ENCODE results near the gene MYO10.
"Not testable (repeated sequence)": the region's sequence is repeated elsewhere in the genome, so short reads cannot be mapped to it uniquely, and the experiment has no call there.

MYO10 gene

GRCh38 chr5:16735101-16736060 is 200.7 kb downstream of the MYO10 start:
- no peak for DNase-seq

DNA sequence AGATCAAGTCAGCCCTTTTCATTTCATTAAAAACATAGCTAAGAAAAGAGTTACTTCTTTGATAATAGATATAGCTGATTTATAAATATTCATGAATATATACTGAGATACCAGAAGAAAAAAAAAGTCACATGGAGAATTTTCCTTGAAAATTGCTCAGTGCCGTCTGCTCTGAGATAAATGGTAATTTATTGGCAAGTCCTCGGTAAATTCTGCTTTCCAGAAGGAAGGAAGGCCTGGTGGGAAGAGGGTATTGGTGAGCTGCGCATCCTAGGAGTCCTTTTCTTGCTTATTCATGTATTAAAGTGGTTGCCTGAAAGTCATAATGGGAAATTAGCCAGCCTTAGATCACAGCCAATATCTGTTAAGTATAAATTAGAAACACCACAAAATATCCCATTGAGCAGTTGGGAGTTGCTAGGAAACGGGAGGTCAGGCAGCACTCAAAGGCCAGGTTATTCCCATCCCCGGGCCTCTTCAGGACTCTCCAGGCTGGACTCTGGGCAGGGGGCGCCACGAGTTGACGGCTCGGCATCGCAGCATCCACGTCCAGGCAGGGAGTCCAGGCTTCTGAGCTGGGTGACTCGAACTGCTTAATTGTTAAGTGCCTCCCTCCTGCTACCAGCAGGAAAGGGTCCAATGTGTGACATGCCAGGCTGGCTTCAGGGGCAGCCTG is 202.6 kb downstream of the MYO10 start:
- DNase-seq: no peak

DNA sequence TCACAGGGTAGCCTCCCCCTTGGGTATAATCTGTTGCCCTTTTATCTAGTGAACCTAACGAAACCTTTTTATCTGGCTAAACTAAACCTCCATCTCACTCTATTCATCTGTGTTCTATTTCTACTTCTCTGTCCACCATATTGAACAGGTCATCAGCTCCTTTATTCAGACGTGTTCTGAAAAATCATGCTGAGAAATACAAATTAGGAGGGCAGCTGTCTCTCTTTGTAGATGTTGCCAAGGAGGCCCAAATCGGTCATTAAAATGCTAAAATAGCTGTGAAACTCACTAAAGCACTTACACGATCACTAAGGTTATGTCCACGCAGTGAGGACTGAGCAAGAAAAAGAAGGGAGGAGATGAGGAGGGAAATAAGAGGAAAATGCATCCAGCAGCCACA is 203.7 kb downstream of the MYO10 start:
- DNase-seq: no peak

DNA sequence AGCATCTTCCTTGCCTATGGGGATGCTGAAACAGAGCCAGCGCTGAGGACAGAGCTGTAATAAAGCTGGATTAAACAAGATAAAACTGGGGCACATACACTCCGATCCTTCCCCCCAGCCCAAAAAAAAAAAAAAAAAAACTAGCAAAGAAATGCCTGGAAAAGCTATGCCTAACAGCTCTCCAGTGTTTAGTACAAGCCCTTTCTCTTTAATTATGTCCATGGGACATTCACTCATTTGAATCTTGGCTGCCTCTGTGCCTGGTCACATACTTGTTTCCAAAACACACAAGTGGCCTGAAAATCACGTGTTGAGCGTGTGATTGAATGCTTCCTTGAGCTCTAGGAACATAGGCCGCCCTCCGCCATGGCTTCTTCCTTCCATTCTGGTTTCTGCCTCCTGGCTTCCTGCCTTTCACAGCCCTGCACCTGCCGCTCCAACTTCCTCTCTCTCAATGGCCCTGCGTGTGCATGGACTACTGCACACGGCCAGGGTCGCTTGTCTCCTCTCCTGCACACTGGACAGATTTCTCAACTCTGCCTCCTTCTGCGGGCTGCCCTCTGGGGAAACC is 208.2 kb downstream of the MYO10 start:
- no peak for DNase-seq

DNA sequence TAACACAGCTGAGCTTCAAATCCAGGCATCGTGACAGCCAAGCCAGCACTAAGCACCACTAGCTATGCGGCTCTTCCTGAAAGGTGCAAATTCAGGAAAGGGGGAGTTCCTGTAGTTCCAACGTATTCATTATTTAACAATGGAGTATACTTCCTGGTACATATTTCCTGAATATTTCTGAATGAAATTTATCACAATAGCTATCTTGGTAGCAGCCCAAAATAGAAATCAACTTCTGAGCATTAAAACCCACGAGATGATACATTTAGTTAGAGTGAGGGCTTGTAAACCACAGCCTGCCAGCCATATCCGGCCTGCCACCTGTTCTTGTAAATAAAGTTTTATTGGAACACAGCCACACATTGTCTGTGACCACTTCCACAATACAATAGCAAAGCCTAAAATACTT is 209.5 kb downstream of the MYO10 start:
- no peak for DNase-seq

GRCh38 chr5:16725575-16725974 is 210.5 kb downstream of the MYO10 start:
- DNase-seq: no peak

GRCh38 chr5:16723821-16724220 is 212.3 kb downstream of the MYO10 start:
- DNase-seq: no peak

- no peak for DNase-seq
Measured at GRCh38 chr5:16722097-16722495, 214.0 kb downstream of the MYO10 start.

DNA sequence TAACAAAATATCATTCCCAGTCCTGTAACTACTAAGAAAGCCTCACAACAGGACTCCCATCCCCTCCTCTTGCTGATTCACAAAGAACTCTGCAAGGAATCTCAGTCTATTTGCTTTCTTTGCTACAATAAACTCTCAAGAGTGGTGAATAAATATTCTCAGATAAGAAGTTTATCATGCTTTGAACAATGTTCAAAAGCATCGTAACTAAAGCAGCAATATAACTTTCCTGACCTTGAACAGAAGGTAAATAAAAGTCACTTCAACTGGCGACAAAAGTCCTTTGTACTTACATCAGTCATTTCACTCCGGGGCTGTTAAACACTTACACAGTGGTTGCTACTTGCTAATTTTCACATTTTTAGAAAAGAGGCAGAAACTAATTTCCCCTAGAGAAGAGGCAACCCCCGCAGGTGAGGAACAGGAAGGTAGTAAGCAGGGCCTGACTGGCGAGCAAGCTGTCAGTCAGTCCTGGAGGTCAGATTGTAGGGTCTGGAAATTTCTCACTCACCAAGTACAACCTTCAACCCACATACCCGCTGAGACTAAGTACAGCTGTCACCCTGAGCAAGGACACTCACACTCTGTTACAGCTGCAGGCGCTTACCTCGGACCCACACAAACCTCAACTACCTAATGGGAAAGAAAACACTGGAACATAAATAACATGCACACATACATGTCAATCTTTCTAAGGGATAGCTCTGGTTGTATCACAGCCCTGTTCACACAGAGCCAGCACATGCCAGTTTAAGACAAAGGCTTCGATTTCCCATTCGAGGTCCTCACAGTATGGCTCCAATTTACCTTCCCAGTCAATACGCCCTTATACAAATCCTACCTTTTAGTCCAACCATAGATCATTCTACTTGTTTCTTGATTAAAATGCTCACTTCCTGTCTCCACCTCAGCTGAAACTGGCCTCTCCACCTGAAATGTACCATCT is 214.7 kb downstream of the MYO10 start:
- no peak for DNase-seq

DNA sequence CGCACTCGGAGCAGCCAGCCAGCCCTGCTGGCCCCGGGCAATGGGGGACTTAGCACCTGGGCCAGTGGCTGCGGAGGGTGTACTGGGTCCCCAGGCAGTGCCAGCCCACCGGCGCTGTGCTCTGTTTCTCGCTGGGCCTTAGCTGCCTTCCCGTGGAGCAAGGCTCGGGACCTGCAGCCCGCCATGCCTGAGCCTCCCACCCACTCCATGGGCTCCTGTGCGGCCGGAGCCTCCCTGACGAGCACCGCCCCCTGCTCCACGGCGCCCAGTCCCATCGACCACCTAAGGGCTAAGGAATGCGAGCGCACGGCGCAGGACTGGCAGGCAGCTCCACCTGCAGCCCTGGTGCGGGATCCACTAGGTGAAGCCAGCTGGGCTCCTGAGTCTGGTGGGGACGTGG is 218.1 kb downstream of the MYO10 start:
- not testable (repeated sequence) for DNase-seq

- DNase-seq: no peak
Measured at GRCh38 chr5:16713386-16713928, 222.6 kb downstream of the MYO10 start.

- DNase-seq: no peak
Measured at GRCh38 chr5:16712620-16713019, 223.5 kb downstream of the MYO10 start.

DNA sequence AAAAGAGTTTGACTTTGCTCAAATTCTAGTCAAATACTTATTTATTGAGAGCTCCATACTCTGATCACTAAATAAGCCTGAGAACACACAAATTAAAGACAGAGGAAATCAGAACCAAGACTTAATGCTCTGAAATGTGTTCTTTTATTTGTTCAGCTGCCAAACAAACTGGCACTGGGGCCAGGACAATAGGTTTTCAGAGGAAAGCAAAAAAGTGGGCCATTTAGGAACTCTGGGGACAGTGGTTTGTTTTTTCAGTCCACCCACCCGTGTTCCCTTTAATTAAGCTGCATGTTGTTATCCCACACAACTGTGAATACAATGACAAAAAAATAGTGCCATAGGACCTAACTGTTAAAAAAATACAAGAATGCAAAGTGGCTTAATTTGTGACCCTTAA is 223.9 kb downstream of the MYO10 start:
- DNase-seq: no peak

GRCh38 chr5:16709691-16710433 is 226.2 kb downstream of the MYO10 start:
- no peak for DNase-seq

GRCh38 chr5:16707869-16708192 is 228.3 kb downstream of the MYO10 start:
- DNase-seq: no peak

GRCh38 chr5:16707168-16707868 is 228.8 kb downstream of the MYO10 start:
- DNase-seq: no peak

DNA sequence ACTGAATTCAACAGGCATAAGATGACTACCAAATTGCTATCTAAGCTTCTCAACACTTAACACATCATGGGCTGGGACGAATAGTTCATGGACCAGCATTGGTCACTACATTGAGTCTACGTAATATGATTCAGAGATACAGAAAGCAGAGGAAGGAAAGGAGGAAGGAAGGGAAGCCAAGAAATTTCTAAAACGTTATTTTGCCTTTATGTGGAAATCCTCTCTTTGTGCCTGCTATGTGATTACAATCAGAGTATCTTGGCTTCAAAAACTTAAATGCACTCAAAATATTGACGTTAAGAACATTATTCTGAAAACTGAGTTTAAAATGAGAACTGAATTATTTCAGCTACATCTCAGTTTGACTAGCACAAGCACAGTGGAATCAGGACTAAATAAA is 231.1 kb downstream of the MYO10 start:
- no peak for DNase-seq

DNA sequence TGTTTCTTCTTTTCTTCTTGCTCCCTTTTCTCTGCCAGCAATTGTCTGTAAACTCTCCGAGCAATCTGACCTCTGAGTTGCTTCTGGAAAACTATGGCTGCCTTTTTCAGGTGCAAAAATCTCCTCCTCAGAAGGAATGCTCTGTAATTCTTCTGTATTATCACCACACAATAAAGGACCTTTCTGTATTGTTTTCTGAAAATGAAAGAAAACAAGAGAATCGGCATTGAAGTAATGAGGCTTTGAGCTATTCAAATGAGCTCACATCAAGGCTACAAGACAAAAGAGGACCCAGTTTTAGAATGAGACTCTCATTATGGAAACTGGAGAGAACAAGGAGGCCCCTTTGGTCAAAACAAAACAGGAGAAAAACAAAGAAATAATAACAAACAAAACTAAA is 233.1 kb downstream of the MYO10 start:
- no peak for DNase-seq

DNA sequence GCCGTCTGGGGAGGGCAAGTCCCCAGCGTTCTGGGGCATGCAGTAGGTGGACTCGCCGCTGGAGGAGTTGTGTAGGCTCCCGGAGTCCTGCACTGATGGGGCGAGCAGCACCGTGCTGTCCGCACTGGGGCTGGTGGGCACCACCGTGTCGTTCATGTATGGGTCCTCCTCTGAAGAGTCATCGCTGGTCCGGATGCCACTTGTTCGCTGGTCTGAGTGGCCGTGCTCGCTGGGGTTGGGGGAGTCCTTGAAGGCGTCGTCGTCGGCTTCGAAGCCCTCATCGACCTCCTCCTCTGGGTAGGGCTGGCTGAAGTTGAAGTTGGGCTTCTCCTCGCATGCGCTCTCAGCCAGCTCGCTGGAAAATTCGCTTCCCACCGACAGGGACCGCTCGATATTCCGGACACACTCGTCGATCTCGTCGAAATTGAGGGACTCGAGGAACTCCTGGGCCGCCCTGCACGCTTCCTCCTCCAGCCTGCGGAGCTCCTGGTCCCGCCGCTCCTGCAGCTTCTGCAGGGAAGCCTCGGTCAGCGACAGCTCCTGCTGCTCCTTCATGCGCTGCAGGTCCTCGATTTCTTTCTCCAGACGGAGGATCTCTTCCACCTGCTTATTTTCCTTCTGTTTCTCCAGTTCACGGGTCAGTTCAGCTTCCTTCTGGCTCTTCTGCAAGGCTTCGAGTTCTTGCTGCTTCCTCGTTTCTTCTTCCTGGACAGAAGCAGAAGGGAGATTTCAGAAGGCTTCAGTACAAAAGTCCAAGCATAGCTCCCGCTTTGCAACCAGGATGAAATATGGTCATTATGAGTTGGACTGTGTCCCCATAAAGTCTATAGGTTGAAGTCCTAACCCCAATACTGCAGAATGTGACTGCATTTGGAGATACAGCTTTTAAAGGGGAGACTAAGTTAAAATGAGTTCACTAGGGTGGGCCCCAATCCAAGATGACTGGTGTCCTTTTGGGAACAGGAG is 234.7 kb downstream of the MYO10 start:
- no peak for DNase-seq

DNA sequence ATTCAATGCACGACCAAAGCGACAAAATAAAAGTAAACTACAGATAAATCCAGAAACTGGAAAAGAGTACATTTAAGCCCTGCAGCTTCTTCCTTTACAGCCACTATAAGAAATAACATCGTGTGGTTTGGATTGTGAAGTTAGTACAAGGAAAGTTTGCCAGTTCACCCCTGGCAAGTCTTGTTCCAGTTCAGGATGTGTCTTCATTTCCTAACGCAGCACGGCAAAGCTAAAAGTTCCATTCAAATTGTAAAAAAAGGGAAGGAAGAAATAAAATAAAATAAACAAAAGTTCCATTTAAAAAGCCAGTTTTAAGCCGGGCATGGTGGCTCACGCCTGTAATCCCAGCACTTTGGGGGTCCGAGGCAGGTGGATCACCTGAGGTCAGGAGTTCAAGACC is 236.0 kb downstream of the MYO10 start:
- no peak for DNase-seq
